Tibial nerve (tissue), 4 donors: ENCODE measurements around the gene LY86. TPM values are rescaled to one million over a fixed set of nuclear protein-coding genes. Genes with fewer than 3 reads are reported as not detected.

Experiments
- DNase-seq, 2 donors: peaks; one replicate each; pipeline ENCODE4 v3.0.0-alpha.2; 2019; ENCODE audit warnings: low spot score in 2 of 2
- H3K27ac ChIP-seq, 4 donors: fragments of 200-600 bp; sonication (generic) in 3 of 4; one replicate each; pipeline ENCODE4 v1.5.1; 2017 to 2019; ENCODE audit warnings: mild to moderate bottlenecking in 1 of 4
- H3K27me3 ChIP-seq, 2 donors: fragments of 200-600 bp; sonication (generic) in 1 of 2; one replicate each; pipeline versions ENCODE4 v1.5.1 to v1.6.0; 2017 to 2019
- H3K36me3 ChIP-seq, 3 donors: fragments of 200-600 bp; sonication (generic); one replicate each; pipeline ENCODE4 v1.5.1; 2018 to 2019
- H3K4me1 ChIP-seq, 4 donors: fragments of 200-600 bp; sonication (generic) in 3 of 4; one replicate each; pipeline ENCODE4 v1.5.1; 2017 to 2019
- H3K4me3 ChIP-seq, 4 donors: fragments of 200-600 bp; sonication (generic) in 3 of 4; one replicate each; pipeline ENCODE4 v1.5.1; 2017 to 2019; ENCODE audit warnings: mild to moderate bottlenecking in 1 of 4, moderate library complexity in 1 of 4
- H3K9me3 ChIP-seq, 4 donors: fragments of 200-600 bp; sonication (generic) in 3 of 4; one replicate each; pipeline ENCODE4 v1.5.1; 2017 to 2019
- EP300 ChIP-seq, 2 donors: sonication (generic); formaldehyde crosslinking; IDR thresholded peaks; one replicate each; pipeline ENCODE4 v1.6.1; 2017; ENCODE audit warnings: antibody characterized with exemption in 2 of 2, mild to moderate bottlenecking in 1 of 2
- POLR2A ChIP-seq, 2 donors: fragments of 450-650 bp; IDR thresholded peaks; one replicate each; pipeline ENCODE4 v1.6.1; 2017; ENCODE audit warnings: antibody characterized with exemption in 2 of 2, mild to moderate bottlenecking in 2 of 2, moderate library complexity in 2 of 2
- WGBS, 2 donors: methylation state at CpG; one replicate each; pipeline ENCODE4 v1.1.5; 2018; 5-methylcytosine and 5-hydroxymethylcytosine counted together
- total RNA-seq, 4 donors: library from RNA; depleted of rRNA; stranded (reverse); fragments of >200 nt; gene quantifications; one replicate each; pipeline ENCODE4 v1.1.0, GENCODE V29; 2016
- TF ChIP-seq, protein P1 (sequence below), 5 experiments: fragments of 200-600 bp in 3 of 5; fragments of 450-650 bp in 2 of 5; sonication (generic) in 3 of 5; IDR thresholded peaks; one replicate each; pipeline ENCODE4 v1.5.1; 2016 to 2019; ENCODE audit warnings: antibody characterized with exemption in 5 of 5, mild to moderate bottlenecking in 3 of 5, moderate library complexity in 2 of 5

The LY86 gene
- total RNA-seq, 4 donors from 2014 or later, result 0.60 to 8.3 (median 4.5) TPM

DNA sequence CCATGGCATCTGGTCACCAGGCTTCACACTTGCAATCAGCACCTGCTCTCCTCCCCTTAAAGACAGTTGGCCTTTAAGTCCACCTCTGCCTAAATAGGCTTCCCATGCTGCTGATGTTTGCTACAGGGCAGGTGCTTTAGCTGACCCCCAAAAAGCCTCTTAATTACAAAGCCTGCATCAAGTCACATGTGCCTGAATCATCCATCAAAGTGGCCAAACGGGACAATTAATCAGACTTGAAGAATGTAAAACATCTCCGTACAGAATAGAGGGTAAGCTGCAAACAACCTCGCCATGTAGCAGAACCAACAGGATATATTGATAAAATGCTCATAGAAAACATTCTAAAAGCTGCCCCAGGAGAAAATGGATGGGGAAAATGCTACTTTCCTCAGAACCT is 7.4 kb downstream of the LY86 start:
- peaks cover 0 to 16% (median 3%) of the 10 kb centered on the region in 4 donors for H3K4me1 ChIP-seq
- WGBS, 2 donors, result 71 to 72% methylated on average over 3 of the region's 3 CpGs
- no peaks in the 10 kb centered on the region for H3K36me3 ChIP-seq

DNA sequence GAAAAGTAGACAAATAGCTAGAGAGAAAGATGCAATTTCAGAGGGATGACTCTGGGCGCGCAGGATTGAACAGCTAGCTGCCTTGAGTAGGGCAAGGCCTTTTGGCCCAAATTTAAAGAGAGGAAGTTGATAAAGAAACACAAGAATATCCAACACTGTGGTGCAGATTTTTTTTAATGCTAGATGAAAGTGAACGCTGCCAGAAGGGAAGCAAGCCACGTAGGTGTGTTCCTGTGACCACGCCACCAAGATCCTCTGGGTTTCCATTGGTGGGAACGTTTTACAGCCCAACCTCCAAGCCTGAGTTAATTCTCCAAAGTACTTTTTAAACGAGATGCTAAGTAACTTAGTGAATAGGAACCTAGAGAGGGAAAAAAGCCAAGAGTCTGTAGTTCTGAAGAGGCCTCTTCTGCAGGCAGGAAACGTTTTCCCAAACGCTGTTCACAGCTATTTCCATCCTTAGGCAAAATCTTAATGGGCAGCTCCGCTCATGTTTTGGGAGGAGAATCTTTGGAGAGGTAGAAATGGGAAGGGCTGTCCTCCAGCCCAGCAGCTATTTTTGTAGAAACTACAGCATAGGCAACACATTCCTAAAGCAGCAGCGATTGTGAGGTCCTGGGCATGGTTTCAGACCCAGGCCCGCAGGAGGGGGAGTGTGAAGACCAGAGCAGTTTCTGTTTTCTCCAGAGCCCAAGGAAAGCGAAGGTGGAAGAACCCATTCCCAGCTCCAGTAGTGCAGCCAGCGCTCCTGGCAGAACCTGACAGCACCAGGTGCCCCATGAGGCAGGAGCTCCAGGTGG is 8.2 kb downstream of the LY86 start:
- Histone ChIP-seq H3K27ac (peak overlapping the region in 2 of 4 donors; percentile 33 to 55), H3K27me3 (no peaks in the 10 kb centered on the region), H3K4me3 (no peak overlapping the region), H3K9me3 (no peaks in the 10 kb centered on the region), H3K36me3 (no peaks in the 10 kb centered on the region), H3K4me1 (peaks cover 0 to 16% (median 3%) of the 10 kb centered on the region in 4 donors)
- WGBS, 2 donors, result 56% methylated on average over 14 of the region's 14 CpGs
- DNase-seq, result no peak
- no peak for TF ChIP-seq POLR2A (IDR thresholded peaks at IDR 0.05)
- TF ChIP-seq EP300 (IDR thresholded peaks at IDR 0.05), result no peak
- TF ChIP-seq, protein P1, sequence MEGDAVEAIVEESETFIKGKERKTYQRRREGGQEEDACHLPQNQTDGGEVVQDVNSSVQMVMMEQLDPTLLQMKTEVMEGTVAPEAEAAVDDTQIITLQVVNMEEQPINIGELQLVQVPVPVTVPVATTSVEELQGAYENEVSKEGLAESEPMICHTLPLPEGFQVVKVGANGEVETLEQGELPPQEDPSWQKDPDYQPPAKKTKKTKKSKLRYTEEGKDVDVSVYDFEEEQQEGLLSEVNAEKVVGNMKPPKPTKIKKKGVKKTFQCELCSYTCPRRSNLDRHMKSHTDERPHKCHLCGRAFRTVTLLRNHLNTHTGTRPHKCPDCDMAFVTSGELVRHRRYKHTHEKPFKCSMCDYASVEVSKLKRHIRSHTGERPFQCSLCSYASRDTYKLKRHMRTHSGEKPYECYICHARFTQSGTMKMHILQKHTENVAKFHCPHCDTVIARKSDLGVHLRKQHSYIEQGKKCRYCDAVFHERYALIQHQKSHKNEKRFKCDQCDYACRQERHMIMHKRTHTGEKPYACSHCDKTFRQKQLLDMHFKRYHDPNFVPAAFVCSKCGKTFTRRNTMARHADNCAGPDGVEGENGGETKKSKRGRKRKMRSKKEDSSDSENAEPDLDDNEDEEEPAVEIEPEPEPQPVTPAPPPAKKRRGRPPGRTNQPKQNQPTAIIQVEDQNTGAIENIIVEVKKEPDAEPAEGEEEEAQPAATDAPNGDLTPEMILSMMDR (IDR thresholded peaks at IDR 0.05), result no peak

More for the DNA sequence above, 7.4 kb downstream of the LY86 start:
- Histone ChIP-seq H3K27ac (no peak overlapping the region), H3K9me3 (no peaks in the 10 kb centered on the region), H3K4me3 (no peak overlapping the region), H3K27me3 (no peaks in the 10 kb centered on the region)
- DNase-seq, result no peak
- TF ChIP-seq EP300 (IDR thresholded peaks at IDR 0.05), result no peak
- no peak for TF ChIP-seq POLR2A (IDR thresholded peaks at IDR 0.05)
- TF ChIP-seq, protein P1 (IDR thresholded peaks at IDR 0.05), result no peak

DNA sequence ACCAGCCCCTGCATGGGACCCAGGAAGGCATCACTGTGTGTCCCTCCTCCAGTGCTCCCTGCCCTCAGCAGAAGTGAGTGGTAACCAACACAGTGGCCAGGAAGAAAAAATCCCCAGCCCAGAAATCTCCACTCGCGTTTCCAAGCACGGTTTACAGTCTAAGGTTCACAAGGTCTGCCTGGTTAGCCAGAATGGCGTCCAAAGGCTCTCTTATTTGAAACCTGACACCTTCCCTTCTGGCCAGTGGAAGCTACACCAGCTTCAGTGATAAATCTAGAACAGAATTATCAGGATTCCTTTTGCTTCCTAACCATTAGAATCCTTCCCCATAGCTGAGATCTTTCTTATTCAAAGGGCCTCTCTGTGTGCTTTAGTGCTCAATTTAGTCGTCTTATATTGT is 9.2 kb downstream of the LY86 start:
- H3K36me3 ChIP-seq, result no peaks in the 10 kb centered on the region
- no peak overlapping the region for H3K4me3 ChIP-seq
- peaks cover 0 to 16% (median 3%) of the 10 kb centered on the region in 4 donors for H3K4me1 ChIP-seq
- TF ChIP-seq, protein P1 (IDR thresholded peaks at IDR 0.05), result no peak
- TF ChIP-seq EP300 (IDR thresholded peaks at IDR 0.05) (no peak), POLR2A (IDR thresholded peaks at IDR 0.05) (no peak)
- H3K27ac ChIP-seq, result no peak overlapping the region
- no peak for DNase-seq
- WGBS, 2 donors, result 48 to 65% methylated on average over 5 of the region's 5 CpGs
- H3K9me3 ChIP-seq, result no peaks in the 10 kb centered on the region
- no peaks in the 10 kb centered on the region for H3K27me3 ChIP-seq

DNA sequence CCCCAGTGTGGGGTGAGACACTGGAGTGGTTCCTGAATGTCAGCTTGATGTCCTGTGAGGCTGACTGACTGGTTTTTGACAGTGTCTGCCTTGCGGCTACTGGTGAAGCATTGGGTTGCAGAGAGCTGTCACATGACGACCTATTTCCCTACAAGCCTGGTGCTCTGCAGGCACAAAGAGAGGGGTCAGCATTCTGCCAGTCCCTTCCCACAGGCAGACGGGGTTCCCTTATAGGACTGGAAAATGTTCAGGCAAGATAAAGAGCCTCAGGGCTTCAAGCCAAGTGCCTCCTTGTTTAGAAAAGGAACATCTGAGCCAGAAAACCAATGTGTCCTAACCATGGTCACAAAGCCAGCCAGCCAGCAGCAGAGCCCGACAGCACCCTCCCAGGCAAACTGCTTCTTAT is 11.0 kb downstream of the LY86 start:
- no peak overlapping the region for H3K4me3 ChIP-seq
- no peaks in the 10 kb centered on the region for H3K36me3 ChIP-seq
- no peaks in the 10 kb centered on the region for H3K27me3 ChIP-seq
- peak in 1 of 2 donors; percentile 34 for DNase-seq
- WGBS, 2 donors, result 61 to 75% methylated on average over 4 of the region's 4 CpGs
- H3K9me3 ChIP-seq, result peaks cover 0 to 9% (median 3%) of the 10 kb centered on the region in 4 donors
- peaks cover 0 to 12% (median 3%) of the 10 kb centered on the region in 4 donors for H3K4me1 ChIP-seq
- TF ChIP-seq POLR2A (IDR thresholded peaks at IDR 0.05) (no peak), EP300 (IDR thresholded peaks at IDR 0.05) (peak in 1 of 2 donors; percentile 54)
- TF ChIP-seq, protein P1 (IDR thresholded peaks at IDR 0.05), result no peak
- H3K27ac ChIP-seq, result no peak overlapping the region

GRCh38 chr6:6600875-6601274 is 12.4 kb downstream of the LY86 start:
- WGBS, 2 donors, result 53 to 56% methylated on average over 4 of the region's 4 CpGs
- DNase-seq, result no peak
- H3K36me3 ChIP-seq, result no peaks in the 10 kb centered on the region
- H3K9me3 ChIP-seq, result peaks cover 0 to 12% (median 4%) of the 10 kb centered on the region in 4 donors
- TF ChIP-seq POLR2A (IDR thresholded peaks at IDR 0.05), result no peak
- TF ChIP-seq, protein P1 (IDR thresholded peaks at IDR 0.05), result no peak
- TF ChIP-seq EP300 (IDR thresholded peaks at IDR 0.05), result no peak
- no peaks in the 10 kb centered on the region for H3K27me3 ChIP-seq
- H3K4me1 ChIP-seq, result peaks cover 0 to 12% (median 3%) of the 10 kb centered on the region in 4 donors
- no peak overlapping the region for H3K4me3 ChIP-seq
- no peak overlapping the region for H3K27ac ChIP-seq
